Prostate gland (tissue), 2 donors: ENCODE results near the gene AGAP9. TPM values are rescaled to one million over a fixed set of nuclear protein-coding genes. Genes with fewer than 3 reads are reported as not detected.
"Not testable (repeated sequence)": the region's sequence is repeated elsewhere in the genome, so short reads cannot be mapped to it uniquely, and the experiment has no call there.

Experiments
- DNase-seq: peaks from one replicate; pipeline ENCODE4 v3.0.0-alpha.2; 2019; ENCODE audit warnings: low spot score
- H3K27ac ChIP-seq, 2 donors: fragments of 200-600 bp; sonication (generic); 2 replicates each; pipeline ENCODE4 v1.5.1; 2017 to 2019
- H3K27me3 ChIP-seq: fragments of 200-600 bp; sonication (generic); replicated peaks from 2 replicates; pipeline ENCODE4 v1.5.1; 2019; ENCODE audit not compliant: insufficient read depth
- H3K36me3 ChIP-seq, 2 donors: fragments of 200-600 bp; sonication (generic); 1 replicate in 1 of 2; 2 replicates in 1 of 2; pipeline versions ENCODE4 v1.5.1 to v1.8.1; 2017 to 2019
- H3K4me1 ChIP-seq: fragments of 200-600 bp; sonication (generic); replicated peaks from 2 replicates; pipeline ENCODE4 v1.5.1; 2019
- H3K4me3 ChIP-seq, 2 donors: fragments of 200-600 bp; sonication (generic); 2 replicates each; pipeline ENCODE4 v1.5.1; 2017 to 2019
- H3K9me3 ChIP-seq: fragments of 200-600 bp; sonication (generic); 2 replicates; pipeline ENCODE4 v1.5.1; 2017
- POLR2A ChIP-seq: fragments of 450-650 bp; IDR thresholded peaks from one replicate; pipeline ENCODE4 v1.6.1; 2016; ENCODE audit warnings: antibody characterized with exemption, mild to moderate bottlenecking
- WGBS: methylation state at CpG from one replicate; pipeline ENCODE4 v1.1.5; 2018; 5-methylcytosine and 5-hydroxymethylcytosine counted together
- intact Hi-C: fragments of 100-400 bp; cut with DNase I; formaldehyde crosslinking; loops from one replicate; pipeline ENCODE4 v1.14.2; 2022
- total RNA-seq, 2 donors: library from RNA; depleted of rRNA; stranded (reverse); fragments of >200 nt; gene quantifications; one replicate each; pipeline ENCODE4 v1.1.0, GENCODE V29; 2016

AGAP9 gene
- total RNA-seq, 2 donors from 2014 or later = 6.8 to 9.5 TPM

DNA sequence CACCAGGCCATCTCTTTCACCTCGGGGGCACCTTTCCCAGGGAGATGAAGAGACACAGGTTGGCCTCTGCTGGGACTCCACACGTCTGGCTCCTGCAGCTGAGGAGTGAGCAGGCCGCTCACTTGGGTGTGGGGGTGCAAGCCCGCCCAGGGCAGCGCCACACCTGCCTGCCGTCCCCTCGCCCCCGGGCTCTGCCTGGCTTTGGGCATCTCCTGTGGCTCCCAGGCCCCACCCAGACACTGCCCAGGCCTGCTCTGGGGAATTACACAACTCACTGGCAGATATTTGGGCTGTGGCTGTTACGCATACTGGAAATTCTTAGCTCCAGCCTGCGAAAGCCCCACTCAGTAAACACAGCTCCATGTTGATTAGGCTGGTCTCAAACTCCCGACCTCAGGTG lies 39.5 kb downstream of the AGAP9 start, which contains the start of gene ANXA8:
ANXA8 (minus strand) TSS at position 193 of the 400 bp plus-strand sequence; CDS start at position 11, 182 bp downstream.
- peak; percentile 80 for TF ChIP-seq POLR2A
- DNase-seq, H3K36me3 ChIP-seq, H3K4me3 ChIP-seq, intact Hi-C loops, H3K27ac ChIP-seq, H3K27me3 ChIP-seq, H3K4me1 ChIP-seq, H3K9me3 ChIP-seq: not testable (repeated sequence)
- WGBS = 44% methylated on average over 4 of the region's 11 CpGs

- not testable (repeated sequence) for H3K27ac ChIP-seq, H3K4me1 ChIP-seq
- no CpG with 5 or more reads among the region's 1 CpG for WGBS
Measured at GRCh38 chr10:47482367-47482766, 41.1 kb downstream of the AGAP9 start.

GRCh38 chr10:47481768-47482181 lies 41.7 kb downstream of the AGAP9 start:
- H3K27ac ChIP-seq, intact Hi-C loops, H3K27me3 ChIP-seq, H3K4me1 ChIP-seq, H3K4me3 ChIP-seq, DNase-seq, H3K36me3 ChIP-seq, H3K9me3 ChIP-seq: not testable (repeated sequence)
- whole genome bisulfite sequencing = no CpG with 5 or more reads among the region's 6 CpGs

More at GRCh38 chr10:47482367-47482766, 41.1 kb downstream of the AGAP9 start:
- H3K9me3 ChIP-seq, DNase-seq, H3K4me3 ChIP-seq, H3K36me3 ChIP-seq, intact Hi-C loops, H3K27me3 ChIP-seq: not testable (repeated sequence)

GRCh38 chr10:47481182-47481766 lies 42.2 kb downstream of the AGAP9 start:
- H3K4me1 ChIP-seq, intact Hi-C loops, H3K9me3 ChIP-seq, H3K36me3 ChIP-seq, DNase-seq, H3K4me3 ChIP-seq, H3K27me3 ChIP-seq, H3K27ac ChIP-seq: not testable (repeated sequence)
- no CpG with 5 or more reads among the region's 10 CpGs for WGBS

DNA sequence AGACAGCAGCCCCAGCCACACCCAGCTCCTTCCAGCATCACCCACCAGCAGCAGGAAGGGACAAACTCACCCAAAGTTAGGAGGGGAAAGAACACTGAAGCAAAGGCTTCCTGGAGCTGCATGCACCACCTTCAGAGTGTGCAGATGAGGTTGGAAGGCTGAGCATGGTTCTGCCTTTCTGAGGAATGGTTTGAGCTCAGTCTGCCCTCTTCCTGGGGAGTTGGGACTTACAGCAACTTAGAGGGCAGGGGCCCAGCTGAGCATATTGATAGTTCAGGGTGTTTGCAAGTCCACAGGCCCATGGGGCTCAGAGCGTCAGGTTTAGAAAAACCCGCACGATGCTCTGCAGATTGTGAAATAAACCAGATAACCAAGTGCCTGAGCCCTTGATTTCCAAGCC lies 43.3 kb downstream of the AGAP9 start:
- H3K4me1 ChIP-seq, H3K4me3 ChIP-seq, H3K27me3 ChIP-seq, DNase-seq, H3K27ac ChIP-seq, H3K36me3 ChIP-seq, H3K9me3 ChIP-seq, intact Hi-C loops: not testable (repeated sequence)
- no CpG with 5 or more reads among the region's 3 CpGs for WGBS

- DNase-seq, H3K36me3 ChIP-seq, H3K27me3 ChIP-seq, H3K27ac ChIP-seq, intact Hi-C loops, H3K4me1 ChIP-seq, H3K9me3 ChIP-seq, H3K4me3 ChIP-seq: not testable (repeated sequence)
- WGBS = 44% methylated on average over 3 of the region's 5 CpGs
Measured at GRCh38 chr10:47478114-47478513, 45.3 kb downstream of the AGAP9 start.

DNA sequence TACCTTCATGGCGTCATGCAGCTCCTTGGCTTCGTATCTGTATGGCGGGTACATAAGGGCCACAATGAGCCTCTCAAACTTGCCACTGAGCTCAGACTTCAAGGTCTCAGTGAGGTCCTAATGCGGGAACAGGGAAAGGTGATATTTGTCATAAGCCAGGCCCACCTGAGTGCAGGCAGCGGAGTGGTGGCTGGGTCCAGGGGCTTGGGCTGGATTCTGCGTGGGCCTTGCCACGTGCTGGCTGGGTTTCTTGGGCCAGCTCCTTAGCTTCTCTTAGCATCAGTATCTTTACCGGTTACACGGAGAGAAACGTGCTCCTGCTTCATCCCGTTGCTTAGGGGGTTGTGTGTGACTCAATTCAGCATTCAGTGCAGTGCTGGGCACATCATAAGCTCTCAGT lies 46.4 kb downstream of the AGAP9 start:
- intact Hi-C loops, H3K36me3 ChIP-seq, DNase-seq, H3K27me3 ChIP-seq, H3K4me1 ChIP-seq, H3K9me3 ChIP-seq, H3K27ac ChIP-seq, H3K4me3 ChIP-seq: not testable (repeated sequence)
- 96% methylated on average over 4 of the region's 11 CpGs for WGBS

GRCh38 chr10:47475101-47475500 lies 48.3 kb downstream of the AGAP9 start:
- intact Hi-C loops, H3K4me1 ChIP-seq, H3K27me3 ChIP-seq, H3K36me3 ChIP-seq, DNase-seq, H3K27ac ChIP-seq, H3K4me3 ChIP-seq, H3K9me3 ChIP-seq: not testable (repeated sequence)
- 91% methylated on average over 4 of the region's 5 CpGs for WGBS

DNA sequence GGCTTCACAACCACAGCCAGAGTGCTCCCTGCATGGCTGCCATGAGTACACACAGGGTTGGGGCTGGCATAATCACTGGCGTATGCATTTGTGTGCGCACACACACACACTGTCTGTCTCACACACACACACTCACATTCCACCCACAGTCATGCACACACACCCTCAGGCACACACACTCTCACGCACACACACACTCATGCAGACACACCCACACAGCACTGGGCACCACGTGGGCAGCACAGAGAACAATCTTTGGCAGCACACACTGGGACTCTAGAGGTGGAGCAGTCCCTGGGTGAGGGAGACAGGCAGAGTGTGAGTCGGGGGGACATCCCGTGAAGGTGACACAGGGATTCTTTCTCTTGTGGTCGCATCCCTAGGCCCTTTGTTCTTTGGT lies 49.9 kb downstream of the AGAP9 start:
- H3K9me3 ChIP-seq, H3K27me3 ChIP-seq, H3K27ac ChIP-seq, DNase-seq, H3K4me1 ChIP-seq, H3K36me3 ChIP-seq, intact Hi-C loops, H3K4me3 ChIP-seq: not testable (repeated sequence)
- WGBS = no CpG with 5 or more reads among the region's 7 CpGs

DNA sequence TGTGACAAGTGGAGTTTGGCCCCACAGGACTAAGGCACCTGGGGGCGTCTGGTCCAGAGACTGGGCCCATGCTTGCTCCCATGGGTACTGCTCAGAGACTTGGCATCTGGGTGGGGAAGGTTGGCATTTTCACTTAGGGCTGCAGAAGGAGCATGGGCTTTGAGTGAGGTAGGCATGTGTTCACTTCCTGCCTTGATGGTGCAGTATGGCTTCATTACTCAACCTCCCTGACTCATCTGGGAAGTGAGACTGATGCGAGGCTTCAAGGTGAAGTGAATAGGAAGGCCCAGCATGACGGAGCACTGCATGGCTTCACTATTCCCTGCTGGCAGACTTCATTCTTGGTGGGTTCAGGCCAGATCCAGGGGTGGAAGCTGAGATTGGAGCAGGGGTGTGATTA lies 50.8 kb downstream of the AGAP9 start:
- H3K36me3 ChIP-seq, intact Hi-C loops, H3K4me1 ChIP-seq, DNase-seq, H3K27ac ChIP-seq, H3K4me3 ChIP-seq, H3K9me3 ChIP-seq, H3K27me3 ChIP-seq: not testable (repeated sequence)
- no CpG with 5 or more reads among the region's 3 CpGs for WGBS

DNA sequence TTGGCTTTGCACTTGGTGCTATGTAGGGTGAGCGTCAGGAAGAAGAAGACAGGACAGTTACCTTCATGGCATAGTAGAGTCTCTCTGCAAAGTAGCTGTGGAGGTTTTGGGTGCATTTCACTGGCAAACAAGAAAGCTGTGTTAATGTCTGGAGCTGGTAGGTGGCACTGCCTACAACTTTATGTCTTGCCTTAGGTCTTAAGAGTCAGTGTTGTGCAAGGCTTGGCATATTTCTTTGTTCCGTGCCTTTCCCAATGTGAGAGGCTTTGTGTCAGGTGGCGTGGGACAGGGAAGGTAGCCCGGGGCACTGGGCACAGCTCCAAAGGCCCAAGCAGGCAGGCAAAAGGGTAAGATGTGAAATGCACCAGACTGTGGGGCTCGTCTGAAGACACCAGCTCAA lies 51.4 kb downstream of the AGAP9 start:
- H3K36me3 ChIP-seq, H3K4me3 ChIP-seq, H3K27me3 ChIP-seq, DNase-seq, H3K27ac ChIP-seq, H3K4me1 ChIP-seq, H3K9me3 ChIP-seq, intact Hi-C loops: not testable (repeated sequence)
- WGBS = no CpG with 5 or more reads among the region's 5 CpGs

DNA sequence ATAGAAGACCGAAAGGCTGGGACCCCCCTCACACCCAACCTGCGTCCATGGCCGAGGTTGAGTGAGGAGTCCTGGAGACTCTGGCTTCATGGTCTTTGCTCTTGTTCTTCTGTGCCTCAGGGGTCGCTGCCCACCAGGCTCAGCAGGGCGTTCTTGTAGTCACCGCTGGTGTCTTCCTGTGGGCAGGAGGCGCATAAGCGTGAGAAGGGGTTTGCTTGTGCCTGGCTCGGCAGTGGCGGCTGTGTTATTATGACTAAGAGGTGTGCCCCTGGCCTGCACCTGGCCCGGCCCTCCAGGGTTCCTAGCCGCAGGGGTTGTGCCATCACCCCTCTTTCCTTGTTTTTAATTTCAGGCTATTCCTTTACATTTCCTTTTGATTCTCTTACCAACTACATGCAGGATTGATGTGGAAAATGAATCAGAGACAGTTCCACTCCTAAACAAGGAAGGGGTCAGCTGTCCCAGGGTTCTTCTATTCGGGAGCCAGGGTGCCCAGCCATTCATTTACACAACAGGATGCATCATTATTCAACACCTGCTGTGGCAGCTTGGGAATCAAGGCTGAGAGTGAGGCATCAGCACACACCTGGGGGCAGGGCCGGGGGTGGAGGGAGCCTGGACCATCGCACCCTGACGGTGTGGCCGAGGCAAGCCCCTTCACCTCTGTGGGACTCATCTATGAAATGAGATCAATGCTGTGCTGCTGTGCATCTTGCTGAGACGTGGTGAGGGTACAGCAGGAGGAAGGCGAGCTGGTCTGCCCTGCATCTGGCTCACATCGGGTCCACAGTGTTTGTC lies 54.5 kb downstream of the AGAP9 start:
- DNase-seq, H3K4me3 ChIP-seq, H3K9me3 ChIP-seq, H3K27me3 ChIP-seq, H3K4me1 ChIP-seq, H3K36me3 ChIP-seq, intact Hi-C loops, H3K27ac ChIP-seq: not testable (repeated sequence)
- 91% methylated on average over 15 of the region's 20 CpGs for WGBS

DNA sequence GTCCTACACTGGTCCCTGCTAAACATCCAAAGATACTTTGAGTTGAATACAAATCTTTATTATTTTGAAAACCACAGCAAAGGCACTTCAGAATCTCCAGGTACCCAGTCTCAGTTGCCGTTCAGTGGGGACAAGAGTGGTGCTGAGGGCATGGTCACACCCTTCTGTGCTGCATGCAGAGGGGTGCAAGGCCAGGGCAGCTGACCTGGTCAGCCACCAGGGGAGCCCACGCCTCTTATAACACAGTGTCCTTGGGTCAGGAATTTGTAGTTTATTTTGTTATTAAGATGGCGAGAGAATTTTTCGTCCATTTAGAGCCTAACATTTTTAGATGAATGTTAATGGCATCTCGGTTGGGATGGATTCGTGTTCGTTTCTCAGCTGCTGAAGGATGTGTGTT lies 55.5 kb downstream of the AGAP9 start:
- 97% methylated on average over 5 of the region's 7 CpGs for WGBS
- H3K27ac ChIP-seq, DNase-seq, H3K4me1 ChIP-seq, H3K27me3 ChIP-seq, H3K4me3 ChIP-seq, H3K36me3 ChIP-seq, intact Hi-C loops, H3K9me3 ChIP-seq: not testable (repeated sequence)
